ENCODE results near the gene BCL2L13. TPM values are rescaled to one million over a fixed set of nuclear protein-coding genes. Genes with fewer than 3 reads are reported as not detected.

The BCL2L13 gene
- polyA plus RNA-seq (2012; ENCODE audit: insufficient read depth, insufficient read length): 28.8 TPM

- DNase-seq (ENCODE audit: low read depth, low spot score): peak; percentile 80
- peak within 1 kb of the TSS; percentile 93 for H3K4me3 ChIP-seq (ENCODE audit: low read length)
Observed at GRCh38 chr22:17638432-17639246, at the start of gene BCL2L13. Gene BCL2L13 (plus strand): TSS chr22:17638757. CDS start chr22:17655712, 16,955 bp downstream.

GRCh38 chr22:17589810-17590375, 48.7 kb upstream of the BCL2L13 start:
- no peak for DNase-seq (ENCODE audit: low read depth, low spot score)
- H3K4me3 ChIP-seq (ENCODE audit: low read length): no peak overlapping the region

- no peak for DNase-seq (ENCODE audit: low read depth, low spot score)
- H3K4me3 ChIP-seq (ENCODE audit: low read length): no peak overlapping the region
Observed at GRCh38 chr22:17590586-17590985, 48.0 kb upstream of the BCL2L13 start.

GRCh38 chr22:17592201-17592600, 46.4 kb upstream of the BCL2L13 start:
- H3K4me3 ChIP-seq (ENCODE audit: low read length): no peak overlapping the region
- no peak for DNase-seq (ENCODE audit: low read depth, low spot score)

- DNase-seq (ENCODE audit: low read depth, low spot score): no peak
- H3K4me3 ChIP-seq (ENCODE audit: low read length): no peak overlapping the region
Observed at GRCh38 chr22:17596226-17596625, 42.3 kb upstream of the BCL2L13 start.

GRCh38 chr22:17597217-17597616, 41.3 kb upstream of the BCL2L13 start:
- H3K4me3 ChIP-seq (ENCODE audit: low read length): no peak overlapping the region
- no peak for DNase-seq (ENCODE audit: low read depth, low spot score)

GRCh38 chr22:17598318-17598717, 40.2 kb upstream of the BCL2L13 start:
- no peak overlapping the region for H3K4me3 ChIP-seq (ENCODE audit: low read length)
- DNase-seq (ENCODE audit: low read depth, low spot score): no peak

- DNase-seq (ENCODE audit: low read depth, low spot score): no peak
Observed at GRCh38 chr22:17601031-17601430, 37.5 kb upstream of the BCL2L13 start.

GRCh38 chr22:17603668-17604067, 34.9 kb upstream of the BCL2L13 start:
- no peak for DNase-seq (ENCODE audit: low read depth, low spot score)
- H3K4me3 ChIP-seq (ENCODE audit: low read length): no peak overlapping the region

More at GRCh38 chr22:17601031-17601430, 37.5 kb upstream of the BCL2L13 start:
- no peak overlapping the region for H3K4me3 ChIP-seq (ENCODE audit: low read length)

- no peak overlapping the region for H3K4me3 ChIP-seq (ENCODE audit: low read length)
Observed at GRCh38 chr22:17606496-17606895, 32.1 kb upstream of the BCL2L13 start.

GRCh38 chr22:17607891-17608521, 30.6 kb upstream of the BCL2L13 start:
- DNase-seq (ENCODE audit: low read depth, low spot score): no peak
- no peak overlapping the region for H3K4me3 ChIP-seq (ENCODE audit: low read length)

More at GRCh38 chr22:17606496-17606895, 32.1 kb upstream of the BCL2L13 start:
- no peak for DNase-seq (ENCODE audit: low read depth, low spot score)

- no peak overlapping the region for H3K4me3 ChIP-seq (ENCODE audit: low read length)
- DNase-seq (ENCODE audit: low read depth, low spot score): no peak
Observed at GRCh38 chr22:17612057-17612456, 26.5 kb upstream of the BCL2L13 start.

- no peak overlapping the region for H3K4me3 ChIP-seq (ENCODE audit: low read length)
- no peak for DNase-seq (ENCODE audit: low read depth, low spot score)
Observed at GRCh38 chr22:17613280-17613679, 25.3 kb upstream of the BCL2L13 start.

- no peak for DNase-seq (ENCODE audit: low read depth, low spot score)
Observed at GRCh38 chr22:17627961-17628405, 10.6 kb upstream of the BCL2L13 start.

GRCh38 chr22:17628406-17629172, 10.0 kb upstream of the BCL2L13 start, which contains the start of gene ATP6V1E1:
Gene ATP6V1E1 (minus strand): TSS chr22:17628749. CDS start chr22:17628635, 114 bp downstream.
- peak; percentile 92 for DNase-seq (ENCODE audit: low read depth, low spot score)
- H3K4me3 ChIP-seq (ENCODE audit: low read length): peak within 1 kb of the TSS; percentile 100

More at GRCh38 chr22:17627961-17628405, 10.6 kb upstream of the BCL2L13 start:
- peak overlapping the region; percentile 100 for H3K4me3 ChIP-seq (ENCODE audit: low read length)

- DNase-seq (ENCODE audit: low read depth, low spot score): no peak
- H3K4me3 ChIP-seq (ENCODE audit: low read length): peak overlapping the region; percentile 100
Observed at GRCh38 chr22:17629173-17629489, 9.4 kb upstream of the BCL2L13 start.

- no peak for DNase-seq (ENCODE audit: low read depth, low spot score)
- peak overlapping the region; percentile 100 for H3K4me3 ChIP-seq (ENCODE audit: low read length)
Observed at GRCh38 chr22:17629641-17630040, 8.9 kb upstream of the BCL2L13 start.

- DNase-seq (ENCODE audit: low read depth, low spot score): no peak
- H3K4me3 ChIP-seq (ENCODE audit: low read length): no peak overlapping the region
Observed at GRCh38 chr22:17631076-17631565, 7.4 kb upstream of the BCL2L13 start.

All from Jurkat, Clone E6-1 (cell line).